ENCODE measurements around the gene CFAP410.

CFAP410 gene

GRCh38 chr21:44331650-44332307, 7.4 kb downstream of the CFAP410 start:
- in situ Hi-C loops (cut with MboI; ENCODE audit: low sequenced_read_pairs) = no loop called here

- in situ Hi-C loops (cut with MboI; ENCODE audit: low sequenced_read_pairs) = no loop called here
Observed at GRCh38 chr21:44331209-44331608, 8.0 kb downstream of the CFAP410 start.

GRCh38 chr21:44330698-44331097, 8.5 kb downstream of the CFAP410 start:
- in situ Hi-C loops (cut with MboI; ENCODE audit: low sequenced_read_pairs) = no loop called here

- in situ Hi-C loops (cut with MboI; ENCODE audit: low sequenced_read_pairs) = no loop called here
Observed at GRCh38 chr21:44329971-44330681, 9.1 kb downstream of the CFAP410 start.

- in situ Hi-C loops (cut with MboI; ENCODE audit: low sequenced_read_pairs) = no loop called here
Observed at GRCh38 chr21:44329086-44329889, 9.9 kb downstream of the CFAP410 start.

DNA sequence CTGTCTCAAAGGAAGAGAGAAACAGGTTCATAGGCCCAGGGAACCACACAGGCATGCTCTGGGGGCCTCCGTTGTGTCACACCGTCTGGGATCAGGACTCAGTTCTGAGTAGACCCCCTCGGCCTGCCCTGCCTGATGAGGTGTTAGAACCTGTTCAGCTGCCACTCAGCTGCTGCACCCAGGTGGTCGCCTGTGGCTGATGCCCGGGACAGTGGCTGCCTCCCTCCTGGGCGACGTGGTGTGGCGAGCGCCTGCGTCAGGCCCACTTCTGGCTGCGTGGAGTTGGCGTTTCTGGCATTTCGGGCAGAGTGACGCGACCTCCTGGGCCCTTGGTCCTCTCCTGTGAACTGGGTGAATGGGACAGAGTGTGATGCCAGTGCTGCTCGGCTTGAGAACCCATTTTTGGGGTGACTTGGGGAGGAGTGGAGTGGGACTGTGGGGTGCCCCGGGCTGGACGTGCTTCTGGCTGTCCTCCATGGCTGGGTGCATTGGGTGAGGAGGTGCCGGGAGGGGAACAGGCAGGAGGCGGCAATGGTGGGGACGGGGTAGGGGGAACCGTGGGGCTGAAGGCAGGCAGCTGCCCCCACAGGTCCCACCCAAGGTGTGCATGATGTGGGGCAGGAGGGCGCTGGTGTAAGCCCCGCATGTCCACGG, 10.8 kb downstream of the CFAP410 start:
- in situ Hi-C loops (cut with MboI; ENCODE audit: low sequenced_read_pairs) = no loop called here

GRCh38 chr21:44327603-44327974, 11.6 kb downstream of the CFAP410 start:
- in situ Hi-C loops (cut with MboI; ENCODE audit: low sequenced_read_pairs) = no loop called here

DNA sequence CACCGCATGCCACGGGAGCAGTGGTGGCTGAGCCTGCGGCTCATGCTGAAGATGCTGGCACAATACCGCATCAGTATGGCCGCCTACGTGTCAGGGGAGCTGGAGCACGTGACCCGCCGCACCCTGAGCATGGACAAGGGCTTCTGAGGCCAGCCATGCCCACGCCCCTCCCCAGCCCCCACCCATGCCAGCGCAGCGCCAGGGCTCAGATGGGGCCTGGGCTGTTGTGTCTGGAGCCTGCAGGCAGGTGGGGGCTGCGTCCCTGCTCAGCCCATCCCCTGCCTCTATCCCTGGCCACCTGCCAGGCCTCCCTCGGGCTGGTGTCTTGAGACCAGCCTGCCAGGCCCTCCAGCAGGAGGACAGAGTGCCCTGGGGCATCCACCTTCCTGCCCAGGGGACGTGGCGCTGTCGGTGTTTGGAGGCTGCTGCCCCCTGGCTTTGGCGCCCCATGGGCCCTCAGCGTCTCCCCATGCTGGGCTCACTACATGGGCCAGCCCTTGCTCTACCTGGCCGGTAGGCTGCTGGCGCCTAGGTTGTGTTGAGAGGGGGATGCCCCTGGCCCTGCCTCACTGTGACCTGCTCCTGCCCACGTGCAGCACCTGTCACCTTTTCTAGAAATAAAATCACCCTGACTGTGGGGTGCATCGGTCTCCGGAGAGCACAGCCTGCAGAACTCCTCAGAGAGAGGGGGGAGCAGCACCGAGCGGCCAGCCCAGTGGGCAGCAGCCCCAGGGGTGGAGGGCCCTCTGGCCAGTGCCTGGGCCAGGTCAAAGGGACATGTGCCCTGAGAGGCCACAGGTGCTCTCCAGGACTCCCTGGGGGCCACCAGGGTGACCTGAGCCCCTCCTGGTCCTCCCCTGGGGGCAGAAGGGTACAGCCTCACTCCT, 12.2 kb downstream of the CFAP410 start:
- in situ Hi-C loops (cut with MboI; ENCODE audit: low sequenced_read_pairs) = no loop called here

DNA sequence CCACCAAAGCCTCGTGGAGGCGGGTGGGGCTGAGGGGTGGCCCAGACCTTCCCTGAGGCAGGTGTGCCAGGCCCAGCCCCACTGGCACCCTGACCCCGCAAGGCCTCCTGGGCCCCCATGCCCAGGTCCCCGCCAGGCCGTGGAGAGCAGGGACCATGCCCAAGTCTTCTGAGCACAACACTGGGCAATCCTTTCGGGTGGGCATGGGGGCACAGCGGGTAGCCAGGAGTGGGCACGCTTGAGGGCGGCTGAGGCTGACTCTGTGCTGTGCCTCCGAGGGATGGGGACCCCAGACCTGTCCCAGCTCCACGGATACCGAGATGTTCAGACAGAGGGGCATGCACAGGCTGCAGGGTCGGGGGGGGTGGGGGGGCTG, 12.9 kb downstream of the CFAP410 start:
- in situ Hi-C loops (cut with MboI; ENCODE audit: low sequenced_read_pairs) = no loop called here

- in situ Hi-C loops (cut with MboI; ENCODE audit: low sequenced_read_pairs) = no loop called here
Observed at GRCh38 chr21:44325386-44326271, 13.6 kb downstream of the CFAP410 start.

DNA sequence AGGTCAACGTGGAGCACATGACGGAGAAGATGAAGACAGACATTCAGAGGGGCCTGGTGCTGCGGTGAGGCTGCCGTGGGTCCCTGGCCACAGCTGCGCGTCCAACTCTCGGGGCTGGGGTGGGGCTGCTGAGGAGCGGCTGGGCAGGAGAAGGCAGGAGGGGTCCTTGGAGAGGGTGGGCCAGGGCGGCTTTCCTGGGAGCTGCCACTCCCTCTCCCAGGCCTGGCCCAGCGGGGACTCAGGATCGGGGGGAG, 14.4 kb downstream of the CFAP410 start:
- in situ Hi-C loops (cut with MboI; ENCODE audit: low sequenced_read_pairs) = no loop called here

DNA sequence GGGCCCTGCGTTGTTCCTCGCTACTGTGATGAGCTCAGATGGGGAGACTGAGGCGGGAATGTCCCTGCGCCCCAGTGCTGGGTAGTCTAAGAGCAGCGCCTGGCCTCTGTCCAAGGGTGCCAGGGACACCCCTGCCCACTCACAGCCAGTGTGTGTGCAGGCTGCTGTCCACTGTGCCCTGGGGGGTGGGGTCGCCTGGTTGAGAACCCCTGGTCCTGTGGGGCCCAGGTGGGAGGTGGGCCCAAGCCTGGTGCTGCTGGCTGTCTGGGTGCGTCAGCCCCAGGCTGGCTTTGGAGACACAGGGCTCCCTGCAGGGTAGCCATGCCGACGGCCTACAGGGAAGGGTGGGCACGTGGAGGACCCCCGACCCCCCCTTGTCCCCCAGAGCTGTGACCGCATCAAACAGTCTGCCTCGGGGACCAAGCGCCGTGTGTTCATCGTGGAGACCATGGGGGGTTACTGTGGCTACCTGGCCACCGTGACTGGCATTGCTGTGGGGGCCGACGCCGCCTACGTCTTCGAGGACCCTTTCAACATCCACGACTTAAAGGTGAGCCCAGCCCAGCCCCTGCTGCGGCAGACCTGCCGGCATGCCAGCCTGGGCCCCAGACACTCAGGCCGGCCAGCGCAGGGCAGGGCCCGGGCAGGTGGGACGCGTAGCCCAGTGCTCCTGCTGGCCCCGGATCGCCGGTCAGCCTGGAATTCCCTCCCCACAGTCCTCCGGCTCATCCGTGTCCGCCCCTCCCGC, 14.9 kb downstream of the CFAP410 start:
- in situ Hi-C loops (cut with MboI; ENCODE audit: low sequenced_read_pairs) = no loop called here

- in situ Hi-C loops (cut with MboI; ENCODE audit: low sequenced_read_pairs) = no loop called here
Observed at GRCh38 chr21:44323591-44323990, 15.6 kb downstream of the CFAP410 start.

DNA sequence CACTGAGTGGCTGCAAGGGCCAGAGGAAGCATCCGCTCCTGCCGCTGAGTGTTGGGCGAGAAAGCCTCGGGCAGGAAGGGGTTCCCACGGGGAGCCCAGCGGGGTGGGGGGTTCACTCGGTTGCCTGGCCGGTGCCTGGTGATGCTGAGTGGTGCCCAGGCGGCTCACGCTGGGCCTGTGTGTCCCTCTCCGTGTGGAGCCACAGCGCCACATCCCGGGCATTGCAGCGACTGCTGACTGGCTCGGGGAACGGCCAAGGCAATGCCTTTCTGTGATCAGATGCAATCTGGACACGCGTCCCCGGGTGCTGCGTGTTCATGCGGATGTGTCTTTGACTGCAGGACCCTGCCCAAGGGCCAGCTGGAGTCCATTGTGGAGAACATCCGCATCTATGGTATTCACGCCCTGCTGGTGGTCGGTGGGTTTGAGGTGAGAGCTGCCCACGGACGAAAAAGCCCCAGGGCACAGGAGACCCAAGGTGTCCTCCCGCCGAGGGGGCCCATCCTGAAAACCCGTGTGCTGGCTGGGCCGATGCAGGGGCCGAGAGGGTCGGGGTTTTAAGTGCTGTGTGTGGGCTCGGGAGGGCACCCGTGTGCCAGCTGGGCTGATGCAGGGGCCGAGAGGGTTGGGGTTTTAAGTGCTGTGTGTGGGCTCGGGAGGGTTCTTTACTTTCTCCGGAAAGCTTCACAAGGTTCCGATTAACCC, 16.4 kb downstream of the CFAP410 start:
- in situ Hi-C loops (cut with MboI; ENCODE audit: low sequenced_read_pairs) = no loop called here

- in situ Hi-C loops (cut with MboI; ENCODE audit: low sequenced_read_pairs) = no loop called here
Observed at GRCh38 chr21:44321846-44322450, 17.2 kb downstream of the CFAP410 start.

GRCh38 chr21:44320847-44321246, 18.3 kb downstream of the CFAP410 start:
- in situ Hi-C loops (cut with MboI; ENCODE audit: low sequenced_read_pairs) = no loop called here

GRCh38 chr21:44319407-44320065, 19.7 kb downstream of the CFAP410 start:
- in situ Hi-C loops (cut with MboI; ENCODE audit: low sequenced_read_pairs) = no loop called here

Data from hTERT RPE-1 (cell line).